GM23338 (cell line): Measurements from ENCODE around the gene CARD6. TPM values are rescaled to one million over a fixed set of nuclear protein-coding genes. Genes with fewer than 3 reads are reported as not detected.
A peak's percentile ranks its signal among the peaks of the same experiment; 100 is the strongest.

ENCODE experiments used
- ATAC-seq: fragments of 200-7000 bp; cut with Tn5 transposase; 3 replicates; pipeline ENCODE4 v1.9.1; 2020
- DNase-seq: peaks from one replicate; pipeline ENCODE4 v3.0.0-alpha.2; 2015; ENCODE audit warnings: low spot score
- H2AFZ ChIP-seq: fragments of 200-600 bp; sonication (generic); 2 replicates; pipeline ENCODE4 v1.8.0; 2016; ENCODE audit warnings: antibody characterized with exemption, mild to moderate bottlenecking, moderate library complexity
- H3F3A ChIP-seq: fragments of 200-600 bp; sonication (generic); replicated peaks from 2 replicates; pipeline ENCODE4 v1.8.0; 2017; ENCODE audit warnings: antibody characterized with exemption, mixed run types, low read depth
- H3K27ac ChIP-seq: fragments of 200-600 bp; sonication (generic); 2 replicates; pipeline ENCODE4 v1.6.1; 2016; ENCODE audit warnings: low read depth
- H3K27me3 ChIP-seq: fragments of 200-600 bp; sonication (generic); 2 replicates; pipeline ENCODE4 v1.8.0; 2016; ENCODE audit warnings: mild to moderate bottlenecking, mixed run types, moderate library complexity; ENCODE audit not compliant: insufficient read depth
- H3K36me3 ChIP-seq: fragments of 200-600 bp; sonication (generic); 2 replicates; pipeline ENCODE4 v1.8.0; 2016; ENCODE audit warnings: mild to moderate bottlenecking; ENCODE audit not compliant: insufficient read depth
- H3K4me1 ChIP-seq: fragments of 200-600 bp; sonication (generic); 2 replicates; pipeline ENCODE4 v1.8.0; 2016; ENCODE audit warnings: mild to moderate bottlenecking, moderate library complexity; ENCODE audit not compliant: insufficient read depth
- H3K4me2 ChIP-seq: fragments of 200-600 bp; sonication (generic); 2 replicates; pipeline ENCODE4 v1.7.1; 2017; ENCODE audit warnings: mixed run types
- H3K4me3 ChIP-seq: fragments of 200-600 bp; sonication (generic); 2 replicates; pipeline ENCODE4 v1.6.1; 2016; ENCODE audit warnings: mixed run types
- H3K79me2 ChIP-seq: fragments of 200-600 bp; sonication (generic); replicated peaks from 2 replicates; pipeline ENCODE4 v1.8.0; 2017; ENCODE audit warnings: mild to moderate bottlenecking; ENCODE audit not compliant: insufficient read depth
- H3K9me2 ChIP-seq: fragments of 200-600 bp; sonication (generic); 2 replicates; pipeline ENCODE4 v1.8.0; 2017; ENCODE audit not compliant: insufficient read depth
- H4K20me1 ChIP-seq: fragments of 200-600 bp; sonication (generic); replicated peaks from 2 replicates; pipeline ENCODE4 v1.8.0; 2017; ENCODE audit warnings: mild to moderate bottlenecking; ENCODE audit not compliant: insufficient read depth
- H3K27ac Mint-ChIP-seq: 2 replicates; pipeline ENCODE4 v1.8.0; 2020; ENCODE audit warnings: inconsistent platforms, mild to moderate bottlenecking, moderate library complexity, mixed read lengths
- H3K27me3 Mint-ChIP-seq: 3 replicates; pipeline ENCODE4 v1.8.0; 2022; ENCODE audit warnings: low read depth, mild to moderate bottlenecking, moderate library complexity, mixed read lengths, inconsistent platforms; ENCODE audit not compliant: insufficient read depth, poor library complexity
- H3K36me3 Mint-ChIP-seq: 3 replicates; pipeline ENCODE4 v1.8.0; 2021; ENCODE audit warnings: low read depth, mild to moderate bottlenecking, inconsistent platforms, moderate library complexity, mixed read lengths
- H3K4me1 Mint-ChIP-seq: 3 replicates; pipeline ENCODE4 v1.8.0; 2020; ENCODE audit warnings: mild to moderate bottlenecking, inconsistent platforms, mixed read lengths
- H3K4me3 Mint-ChIP-seq: 3 replicates; pipeline ENCODE4 v1.8.0; 2021; ENCODE audit warnings: moderate library complexity, mild to moderate bottlenecking, inconsistent platforms, mixed read lengths
- H3K9me3 Mint-ChIP-seq: 3 replicates; pipeline ENCODE4 v1.8.0; 2020; ENCODE audit warnings: moderate library complexity, mild to moderate bottlenecking, inconsistent platforms, mixed read lengths
- CREB1 ChIP-seq: fragments of 250-450 bp; sonication (Bioruptor Pico); IDR thresholded peaks from 2 replicates; pipeline ENCODE4 v1.5.0; 2020; ENCODE audit warnings: low read depth, mild to moderate bottlenecking, moderate library complexity
- EZH2 ChIP-seq: fragments of 200-600 bp; sonication (generic); IDR thresholded peaks from one replicate; pipeline ENCODE4 v1.8.0; 2017; ENCODE audit warnings: antibody characterized with exemption, mild to moderate bottlenecking, low read depth; ENCODE audit not compliant: unreplicated experiment
- EZH2phosphoT487 ChIP-seq: fragments of 200-600 bp; sonication (generic); IDR thresholded peaks from one replicate; pipeline ENCODE4 v1.8.1; 2018; ENCODE audit warnings: antibody characterized with exemption; ENCODE audit not compliant: unreplicated experiment
- NANOG ChIP-seq: IDR thresholded peaks from 2 replicates; pipeline ENCODE4 v1.6.1; 2016; ENCODE audit warnings: antibody characterized with exemption, borderline replicate concordance
- POLR2AphosphoS5 ChIP-seq: IDR thresholded peaks from 2 replicates; pipeline ENCODE4 v1.6.1; 2016; ENCODE audit warnings: antibody characterized with exemption, low read depth
- STAT1 ChIP-seq: IDR thresholded peaks from one replicate; pipeline ENCODE4 v1.6.1; 2016; ENCODE audit warnings: antibody characterized with exemption; ENCODE audit not compliant: unreplicated experiment
- ZNF114 ChIP-seq: fragments of 250-450 bp; sonication (Bioruptor Pico); IDR thresholded peaks from 2 replicates; pipeline ENCODE4 v1.5.0; 2020; ENCODE audit warnings: mild to moderate bottlenecking, moderate library complexity
- ZNF331 ChIP-seq: fragments of 250-450 bp; sonication (Bioruptor Pico); IDR thresholded peaks from 2 replicates; pipeline ENCODE4 v1.5.0; 2020; ENCODE audit warnings: low read depth, mild to moderate bottlenecking, moderate library complexity
- long read RNA-seq: library from polyadenylated mRNA; unstranded; transcript quantifications from one replicate; pipeline ENCODE4 v2.0.0, GENCODE V29; 2020; ENCODE audit not compliant: unreplicated experiment
- polyA plus RNA-seq: library from polyadenylated mRNA; unstranded; fragments of >200 nt; fragmentation: Nextera tagmentation; extraction: Ambion mirVana; gene quantifications from 2 replicates; pipeline ENCODE4 v1.2.1, GENCODE V29; 2016
- total RNA-seq: library from RNA; depleted of rRNA; stranded (reverse); fragments of >200 nt; shearing (Covaris generic); gene quantifications from 2 replicates; pipeline ENCODE4 v1.2.3, GENCODE V29; 2014; rRNA removed
- TF ChIP-seq, protein P1 (sequence below), 2 experiments: fragments of 200-600 bp in 1 of 2; sonication (generic) in 1 of 2; conservative IDR thresholded peaks; 2 replicates each; pipeline versions ENCODE4 v1.5.1 to v1.6.1; 2016 to 2017; ENCODE audit warnings: antibody characterized with exemption in 2 of 2, low read depth in 2 of 2, mild to moderate bottlenecking in 2 of 2, moderate library complexity in 1 of 2
- TF ChIP-seq, protein P2 (sequence below): IDR thresholded peaks from one replicate; pipeline ENCODE4 v1.6.1; 2018; ENCODE audit warnings: antibody characterized with exemption; ENCODE audit not compliant: unreplicated experiment

CARD6 gene, protein sequence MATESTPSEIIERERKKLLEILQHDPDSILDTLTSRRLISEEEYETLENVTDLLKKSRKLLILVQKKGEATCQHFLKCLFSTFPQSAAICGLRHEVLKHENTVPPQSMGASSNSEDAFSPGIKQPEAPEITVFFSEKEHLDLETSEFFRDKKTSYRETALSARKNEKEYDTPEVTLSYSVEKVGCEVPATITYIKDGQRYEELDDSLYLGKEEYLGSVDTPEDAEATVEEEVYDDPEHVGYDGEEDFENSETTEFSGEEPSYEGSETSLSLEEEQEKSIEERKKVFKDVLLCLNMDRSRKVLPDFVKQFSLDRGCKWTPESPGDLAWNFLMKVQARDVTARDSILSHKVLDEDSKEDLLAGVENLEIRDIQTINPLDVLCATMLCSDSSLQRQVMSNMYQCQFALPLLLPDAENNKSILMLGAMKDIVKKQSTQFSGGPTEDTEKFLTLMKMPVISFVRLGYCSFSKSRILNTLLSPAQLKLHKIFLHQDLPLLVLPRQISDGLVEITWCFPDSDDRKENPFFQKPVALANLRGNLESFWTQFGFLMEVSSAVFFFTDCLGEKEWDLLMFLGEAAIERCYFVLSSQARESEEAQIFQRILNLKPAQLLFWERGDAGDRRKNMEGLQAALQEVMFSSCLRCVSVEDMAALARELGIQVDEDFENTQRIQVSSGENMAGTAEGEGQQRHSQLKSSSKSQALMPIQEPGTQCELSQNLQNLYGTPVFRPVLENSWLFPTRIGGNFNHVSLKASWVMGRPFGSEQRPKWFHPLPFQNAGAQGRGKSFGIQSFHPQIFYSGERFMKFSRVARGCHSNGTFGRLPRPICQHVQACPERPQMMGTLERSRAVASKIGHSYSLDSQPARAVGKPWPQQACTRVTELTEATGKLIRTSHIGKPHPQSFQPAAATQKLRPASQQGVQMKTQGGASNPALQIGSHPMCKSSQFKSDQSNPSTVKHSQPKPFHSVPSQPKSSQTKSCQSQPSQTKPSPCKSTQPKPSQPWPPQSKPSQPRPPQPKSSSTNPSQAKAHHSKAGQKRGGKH
- total RNA-seq (0.23 and 0.45 TPM in 2 replicates), polyA plus RNA-seq (0.28 and 0.32 TPM in 2 replicates)
- long read RNA-seq, result 0 reads

DNA sequence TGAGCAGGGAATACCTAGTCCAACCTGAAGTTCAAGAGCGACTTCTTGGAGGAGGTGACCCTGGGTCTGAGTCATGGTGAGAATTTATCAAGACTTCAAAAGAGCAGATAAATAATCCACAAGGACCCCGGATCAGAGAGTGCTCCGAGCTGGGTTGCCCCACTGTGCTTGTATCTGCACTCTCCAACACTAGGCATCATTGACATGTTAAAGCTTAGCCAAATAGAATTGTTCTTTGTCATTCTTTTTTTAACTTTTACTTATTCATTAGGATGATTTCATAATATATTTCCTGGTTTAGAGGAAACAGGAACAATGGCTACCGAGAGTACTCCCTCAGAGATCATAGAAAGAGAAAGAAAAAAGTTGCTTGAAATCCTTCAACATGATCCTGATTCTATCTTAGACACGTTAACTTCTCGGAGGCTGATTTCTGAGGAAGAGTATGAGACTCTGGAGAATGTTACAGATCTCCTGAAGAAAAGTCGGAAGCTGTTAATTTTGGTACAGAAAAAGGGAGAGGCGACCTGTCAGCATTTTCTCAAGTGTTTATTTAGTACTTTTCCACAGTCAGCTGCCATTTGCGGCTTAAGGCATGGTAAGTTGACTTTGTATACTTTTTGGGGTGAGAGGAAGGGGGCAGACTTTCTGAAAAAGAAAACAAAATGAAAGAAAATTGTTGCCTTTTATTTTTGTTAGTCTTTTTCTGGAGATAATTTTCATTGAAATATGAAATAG lies at the start of gene CARD6:
CARD6 (plus strand) TSS at position 300 of the 738 bp plus-strand sequence; CDS start at position 316, 16 bp downstream.
- DNase-seq, result no peak
- H3K9me3 Mint-ChIP-seq, result no peaks in the 10 kb centered on the region
- peak; percentile 59 for ATAC-seq
- no peaks in the 10 kb centered on the region for H3K27me3 ChIP-seq
- H3K4me3 ChIP-seq, result peak within 1 kb of the TSS; percentile 29
- no peak within 1 kb of the TSS for H3K27ac ChIP-seq
- TF ChIP-seq EZH2phosphoT487, result no peak
- TF ChIP-seq, protein P1, sequence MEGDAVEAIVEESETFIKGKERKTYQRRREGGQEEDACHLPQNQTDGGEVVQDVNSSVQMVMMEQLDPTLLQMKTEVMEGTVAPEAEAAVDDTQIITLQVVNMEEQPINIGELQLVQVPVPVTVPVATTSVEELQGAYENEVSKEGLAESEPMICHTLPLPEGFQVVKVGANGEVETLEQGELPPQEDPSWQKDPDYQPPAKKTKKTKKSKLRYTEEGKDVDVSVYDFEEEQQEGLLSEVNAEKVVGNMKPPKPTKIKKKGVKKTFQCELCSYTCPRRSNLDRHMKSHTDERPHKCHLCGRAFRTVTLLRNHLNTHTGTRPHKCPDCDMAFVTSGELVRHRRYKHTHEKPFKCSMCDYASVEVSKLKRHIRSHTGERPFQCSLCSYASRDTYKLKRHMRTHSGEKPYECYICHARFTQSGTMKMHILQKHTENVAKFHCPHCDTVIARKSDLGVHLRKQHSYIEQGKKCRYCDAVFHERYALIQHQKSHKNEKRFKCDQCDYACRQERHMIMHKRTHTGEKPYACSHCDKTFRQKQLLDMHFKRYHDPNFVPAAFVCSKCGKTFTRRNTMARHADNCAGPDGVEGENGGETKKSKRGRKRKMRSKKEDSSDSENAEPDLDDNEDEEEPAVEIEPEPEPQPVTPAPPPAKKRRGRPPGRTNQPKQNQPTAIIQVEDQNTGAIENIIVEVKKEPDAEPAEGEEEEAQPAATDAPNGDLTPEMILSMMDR (conservative IDR thresholded peaks at IDR 0.05; ENCODE audit: low read depth in 2 of 2), result peak in 1 of 2 experiments; percentile 35; a peak in 1 of 4 replicates
- no peaks in the 10 kb centered on the region for H4K20me1 ChIP-seq
- peaks cover 19% of the 10 kb centered on the region for H3K4me1 Mint-ChIP-seq
- H3K36me3 Mint-ChIP-seq, result no peaks in the 10 kb centered on the region
- H3K36me3 ChIP-seq, result no peaks in the 10 kb centered on the region
- peaks cover 6% of the 10 kb centered on the region for H3K4me1 ChIP-seq
- peak within 1 kb of the TSS; percentile 57 for H3K4me3 Mint-ChIP-seq
- no peaks in the 10 kb centered on the region for H3K27me3 Mint-ChIP-seq
- H3K4me2 ChIP-seq, result peak within 1 kb of the TSS; percentile 39
- no peaks in the 10 kb centered on the region for H3F3A ChIP-seq
- H3K27ac Mint-ChIP-seq, result peak within 1 kb of the TSS; percentile 28
- H3K79me2 ChIP-seq, result no peaks in the 10 kb centered on the region
- no peaks in the 10 kb centered on the region for H3K9me2 ChIP-seq
- peak within 1 kb of the TSS; percentile 19 for H2AFZ ChIP-seq

DNA sequence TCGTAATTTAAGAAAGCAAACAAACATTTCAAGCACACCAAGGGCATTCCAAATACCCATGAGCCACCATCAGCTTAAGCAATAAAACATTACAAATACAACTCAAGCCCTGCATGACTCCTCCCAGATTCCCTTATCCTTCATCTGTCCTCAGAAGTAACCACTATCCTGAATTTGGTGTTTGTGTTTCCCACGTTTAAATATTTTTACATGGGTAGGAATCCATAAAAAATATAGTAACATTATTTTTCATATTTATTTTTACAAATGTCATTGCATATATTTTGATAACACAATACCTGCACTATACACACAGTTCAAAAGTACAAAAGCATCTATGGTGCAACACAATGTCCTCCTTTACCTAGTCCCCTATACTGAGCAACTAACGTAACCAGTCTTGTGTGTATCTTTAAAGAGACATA lies 49.4 kb upstream of the CARD6 start:
- Mint-ChIP-seq H3K36me3 (peaks cover 32% of the 10 kb centered on the region), H3K27ac (no peak overlapping the region), H3K27me3 (no peaks in the 10 kb centered on the region), H3K4me1 (peaks cover 13% of the 10 kb centered on the region; the same call in 2 of the 3 replicates), H3K4me3 (no peak overlapping the region), H3K9me3 (peaks cover 7% of the 10 kb centered on the region; the same call in 2 of the 3 replicates)
- Histone ChIP-seq H3K4me2 (no peak overlapping the region), H2AFZ (no peak overlapping the region), H3F3A (no peaks in the 10 kb centered on the region), H3K9me2 (no peaks in the 10 kb centered on the region), H3K79me2 (peaks cover 97% of the 10 kb centered on the region), H3K4me1 (peaks cover 4% of the 10 kb centered on the region; the same call in 1 of the 2 replicates), H3K4me3 (no peak overlapping the region), H4K20me1 (peaks cover 56% of the 10 kb centered on the region), H3K27me3 (no peaks in the 10 kb centered on the region), H3K27ac (no peak overlapping the region), H3K36me3 (peaks cover 3% of the 10 kb centered on the region)
- DNase-seq (no peak), ATAC-seq (no peak)
- TF ChIP-seq ZNF331 (CRISPR knock-in tag) (no peak), EZH2 (no peak), STAT1 (no peak), POLR2AphosphoS5 (no peak), CREB1 (no peak), ZNF114 (CRISPR knock-in tag) (no peak), NANOG (no peak), EZH2phosphoT487 (no peak)
- TF ChIP-seq, protein P1 (conservative IDR thresholded peaks at IDR 0.05; ENCODE audit: low read depth in 2 of 2), result no peak
- TF ChIP-seq, protein P2, sequence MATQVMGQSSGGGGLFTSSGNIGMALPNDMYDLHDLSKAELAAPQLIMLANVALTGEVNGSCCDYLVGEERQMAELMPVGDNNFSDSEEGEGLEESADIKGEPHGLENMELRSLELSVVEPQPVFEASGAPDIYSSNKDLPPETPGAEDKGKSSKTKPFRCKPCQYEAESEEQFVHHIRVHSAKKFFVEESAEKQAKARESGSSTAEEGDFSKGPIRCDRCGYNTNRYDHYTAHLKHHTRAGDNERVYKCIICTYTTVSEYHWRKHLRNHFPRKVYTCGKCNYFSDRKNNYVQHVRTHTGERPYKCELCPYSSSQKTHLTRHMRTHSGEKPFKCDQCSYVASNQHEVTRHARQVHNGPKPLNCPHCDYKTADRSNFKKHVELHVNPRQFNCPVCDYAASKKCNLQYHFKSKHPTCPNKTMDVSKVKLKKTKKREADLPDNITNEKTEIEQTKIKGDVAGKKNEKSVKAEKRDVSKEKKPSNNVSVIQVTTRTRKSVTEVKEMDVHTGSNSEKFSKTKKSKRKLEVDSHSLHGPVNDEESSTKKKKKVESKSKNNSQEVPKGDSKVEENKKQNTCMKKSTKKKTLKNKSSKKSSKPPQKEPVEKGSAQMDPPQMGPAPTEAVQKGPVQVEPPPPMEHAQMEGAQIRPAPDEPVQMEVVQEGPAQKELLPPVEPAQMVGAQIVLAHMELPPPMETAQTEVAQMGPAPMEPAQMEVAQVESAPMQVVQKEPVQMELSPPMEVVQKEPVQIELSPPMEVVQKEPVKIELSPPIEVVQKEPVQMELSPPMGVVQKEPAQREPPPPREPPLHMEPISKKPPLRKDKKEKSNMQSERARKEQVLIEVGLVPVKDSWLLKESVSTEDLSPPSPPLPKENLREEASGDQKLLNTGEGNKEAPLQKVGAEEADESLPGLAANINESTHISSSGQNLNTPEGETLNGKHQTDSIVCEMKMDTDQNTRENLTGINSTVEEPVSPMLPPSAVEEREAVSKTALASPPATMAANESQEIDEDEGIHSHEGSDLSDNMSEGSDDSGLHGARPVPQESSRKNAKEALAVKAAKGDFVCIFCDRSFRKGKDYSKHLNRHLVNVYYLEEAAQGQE, result no peak
